ENCODE results near the gene UBE2D3.
A peak's percentile ranks its signal among the peaks of the same experiment; 100 is the strongest.
"Not testable (repeated sequence)": the region's sequence is repeated elsewhere in the genome, so short reads cannot be mapped to it uniquely, and the experiment has no call there.

UBE2D3 gene

GRCh38 chr4:102826890-102827673 is at the start of gene UBE2D3:
Gene UBE2D3, minus strand, starts transcription at chr4:102827551. Its CDS starts 1,043 bp downstream, at chr4:102826508.
- peak within 1 kb of the TSS; percentile 95 for H3K4me3 ChIP-seq (ENCODE audit: low read depth, low read length)
- peak; percentile 94 for DNase-seq (ENCODE audit: low read depth)

DNA sequence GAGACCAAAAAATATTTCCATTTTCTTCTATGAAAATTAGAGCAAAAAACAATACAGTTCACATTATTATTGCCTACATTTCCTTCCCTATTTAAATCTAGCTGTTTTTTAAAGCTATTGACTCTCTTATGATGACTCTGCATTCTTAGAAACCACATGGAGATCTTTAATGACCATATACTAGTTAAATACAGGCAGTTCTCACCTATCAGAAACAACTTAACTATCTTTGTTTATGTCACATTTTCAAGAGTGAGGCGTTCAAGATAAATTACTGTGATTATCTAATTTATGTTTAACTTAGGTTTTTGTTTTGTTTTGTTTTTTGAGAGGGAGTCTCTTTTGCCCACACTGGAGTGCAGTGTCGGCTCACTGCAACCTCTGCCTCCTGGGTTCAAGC is 44.4 kb upstream of the UBE2D3 start:
- no peak overlapping the region for H3K4me3 ChIP-seq (ENCODE audit: low read depth, low read length)
- no peak for DNase-seq (ENCODE audit: low read depth)

GRCh38 chr4:102869569-102870197 is 42.3 kb upstream of the UBE2D3 start:
- peak overlapping the region; percentile 63 for H3K4me3 ChIP-seq (ENCODE audit: low read depth, low read length)
- DNase-seq (ENCODE audit: low read depth): no peak

- H3K4me3 ChIP-seq (ENCODE audit: low read depth, low read length): peak within 1 kb of the TSS; percentile 63
- DNase-seq (ENCODE audit: low read depth): peak; percentile 65
These were observed 41.6 kb upstream of the UBE2D3 start, which contains the start of gene CISD2 for GRCh38 chr4:102868781-102869568. Gene CISD2, plus strand, starts transcription at chr4:102868992. Its CDS starts 93 bp downstream, at chr4:102869085.

DNA sequence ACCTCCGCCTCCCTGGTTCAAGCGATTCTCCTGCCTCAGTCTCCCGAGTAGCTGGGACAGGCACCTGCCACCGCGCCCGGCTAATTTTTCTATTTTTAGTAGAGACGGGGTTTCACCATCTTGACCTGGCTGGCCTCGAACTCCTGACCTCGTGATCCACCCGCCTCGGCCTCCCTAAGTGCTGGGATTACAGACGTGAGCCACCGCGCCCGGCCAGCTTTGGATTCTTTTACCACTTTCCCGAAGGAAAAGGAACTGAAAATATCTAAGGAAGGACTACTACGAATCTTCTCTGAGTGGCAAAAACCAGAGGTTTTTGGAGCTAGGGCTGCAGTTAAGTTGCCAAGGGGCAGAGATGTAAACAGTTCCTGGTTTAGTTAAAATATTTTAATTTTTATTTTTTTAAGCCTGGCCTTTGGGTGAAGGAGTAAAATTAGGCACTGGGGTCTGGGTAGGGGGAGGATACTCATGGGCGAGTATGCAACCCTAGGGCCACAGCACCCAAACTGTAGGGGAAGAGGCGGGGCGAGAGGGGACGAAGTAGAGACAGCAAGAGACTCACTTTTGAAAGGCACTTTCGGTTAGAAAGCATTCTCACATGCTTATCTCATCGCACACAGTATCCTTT is 40.9 kb upstream of the UBE2D3 start:
- peak overlapping the region; percentile 63 for H3K4me3 ChIP-seq (ENCODE audit: low read depth, low read length)
- no peak for DNase-seq (ENCODE audit: low read depth)

DNA sequence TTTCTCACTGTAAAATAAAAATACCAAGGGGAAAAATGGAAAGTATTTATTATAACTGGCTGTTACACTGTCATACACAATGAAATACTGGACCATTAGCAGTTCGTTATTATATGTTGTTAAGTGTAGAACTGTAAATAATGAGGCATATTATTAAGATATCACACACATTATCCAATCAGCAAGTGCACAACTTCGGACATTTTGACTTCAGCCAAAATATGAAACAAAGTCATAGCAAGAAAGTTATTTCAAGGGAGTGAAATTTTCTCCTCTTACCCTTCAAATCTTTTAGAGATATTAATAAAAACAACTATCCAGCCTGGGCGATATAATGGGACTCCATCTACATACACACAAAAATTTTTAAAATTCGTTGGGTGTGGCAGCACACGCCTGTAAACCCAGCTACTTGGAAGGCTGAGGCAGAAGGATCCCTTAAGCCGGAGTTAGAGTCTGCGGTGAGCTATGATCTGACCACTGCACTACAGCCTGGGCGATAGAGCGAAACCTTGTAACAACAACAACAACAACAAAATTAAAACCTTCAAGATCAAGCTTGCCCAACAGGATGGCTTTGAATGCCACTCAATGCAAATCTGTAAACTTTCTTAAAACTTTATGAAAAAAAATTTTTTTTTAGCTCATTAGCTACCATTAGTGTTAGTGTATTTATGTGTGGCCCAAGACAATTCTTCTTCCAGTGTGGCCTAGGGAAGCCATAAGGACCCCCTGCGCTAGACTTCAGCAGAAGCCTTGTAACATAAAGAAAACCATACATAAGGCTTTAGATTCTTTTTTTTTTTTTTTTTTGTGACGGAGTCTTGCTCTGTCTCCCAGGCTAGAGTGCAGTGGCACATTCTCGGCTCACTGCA is 40.2 kb upstream of the UBE2D3 start:
- H3K4me3 ChIP-seq (ENCODE audit: low read depth, low read length): peak overlapping the region; percentile 63
- no peak for DNase-seq (ENCODE audit: low read depth)

DNA sequence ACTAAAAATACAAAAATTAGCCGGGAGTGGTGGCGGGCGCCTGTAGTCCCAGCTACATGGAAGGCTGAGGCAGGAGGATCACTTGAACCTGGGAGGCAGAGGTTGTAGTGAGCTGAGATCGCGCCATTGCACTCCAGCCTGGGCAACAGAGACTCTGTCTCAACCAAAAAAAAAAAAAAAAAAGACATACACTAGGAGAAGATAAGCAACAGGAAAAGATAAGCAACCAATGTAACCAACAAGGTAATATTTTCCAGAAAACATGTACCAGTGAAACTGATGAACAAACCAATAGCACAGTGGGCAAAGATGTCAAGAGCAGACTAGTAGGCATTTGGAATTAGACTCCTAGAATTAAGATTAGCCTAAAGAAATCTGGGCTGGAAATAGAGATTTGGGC is 38.0 kb upstream of the UBE2D3 start:
- not testable (repeated sequence) for H3K4me3 ChIP-seq (ENCODE audit: low read depth, low read length); DNase-seq (ENCODE audit: low read depth)

- no peak overlapping the region for H3K4me3 ChIP-seq (ENCODE audit: low read depth, low read length)
- no peak for DNase-seq (ENCODE audit: low read depth)
These were observed 35.4 kb upstream of the UBE2D3 start for GRCh38 chr4:102862747-102863146.

- no peak overlapping the region for H3K4me3 ChIP-seq (ENCODE audit: low read depth, low read length)
- DNase-seq (ENCODE audit: low read depth): no peak
These were observed 34.7 kb upstream of the UBE2D3 start for GRCh38 chr4:102862016-102862415.

DNA sequence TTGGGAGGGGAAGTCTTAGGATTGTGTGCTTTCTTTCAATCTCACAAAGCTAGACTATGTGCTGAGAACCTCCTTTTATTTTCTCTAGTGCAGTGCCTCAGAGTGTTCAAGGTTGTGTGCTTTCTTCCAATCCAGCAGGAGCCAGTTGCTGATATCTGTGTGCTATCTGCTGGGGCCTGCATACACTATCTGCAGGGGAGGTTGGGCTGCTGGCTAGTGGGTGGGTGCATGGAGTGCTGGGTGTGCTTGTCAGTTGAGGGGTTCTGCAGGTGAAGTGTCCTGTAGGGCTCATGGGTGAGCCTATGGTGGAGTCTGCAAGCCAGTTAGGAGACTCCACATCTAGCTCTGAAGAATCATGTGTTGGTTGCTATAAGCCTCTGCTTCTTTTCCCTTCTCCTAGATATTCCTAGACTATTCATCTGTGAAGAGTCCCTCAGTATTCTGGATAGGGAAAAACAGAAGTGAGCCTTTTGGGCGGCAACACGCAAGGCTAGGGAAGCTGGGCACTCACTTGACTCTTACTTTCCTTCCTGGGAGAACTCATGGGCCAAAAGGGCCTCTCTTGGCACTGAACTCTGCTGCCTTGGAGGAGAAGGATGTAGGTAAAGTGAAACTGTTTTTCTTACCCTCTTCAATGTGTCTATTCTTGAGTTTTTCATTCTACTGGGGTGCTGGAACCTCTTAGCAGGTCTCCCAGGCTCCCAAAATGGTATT is 33.4 kb upstream of the UBE2D3 start:
- no peak for DNase-seq (ENCODE audit: low read depth)
- no peak overlapping the region for H3K4me3 ChIP-seq (ENCODE audit: low read depth, low read length)

DNA sequence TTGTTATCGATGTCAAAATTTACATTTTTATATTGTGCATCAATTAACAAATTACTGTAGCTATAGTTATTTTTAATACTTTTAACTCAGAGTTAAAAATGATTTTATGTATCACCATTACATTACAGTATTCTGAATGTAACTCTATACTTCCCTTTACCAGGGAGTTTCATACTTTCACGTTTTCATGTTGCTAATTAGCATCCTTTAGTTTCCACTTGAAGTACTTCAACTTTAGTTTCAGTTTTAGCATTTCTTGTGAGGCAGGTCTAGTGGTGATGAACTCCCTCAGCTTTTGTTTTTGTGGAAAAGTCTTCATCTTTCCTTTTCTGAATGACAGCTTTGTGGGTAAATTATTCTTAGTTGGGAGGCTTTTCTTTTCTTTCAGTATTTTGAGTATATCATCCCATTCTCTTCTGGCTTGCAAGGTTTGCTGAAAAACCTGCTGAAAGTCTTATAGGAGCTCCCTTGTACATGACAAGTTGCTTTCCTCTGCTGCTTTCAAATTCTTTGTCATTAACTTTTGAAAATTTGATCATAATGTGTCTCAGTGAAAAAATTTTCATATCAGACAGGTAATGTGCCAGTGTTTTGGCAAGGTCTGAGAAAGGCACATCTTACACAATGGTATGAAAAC is 31.6 kb upstream of the UBE2D3 start:
- H3K4me3 ChIP-seq (ENCODE audit: low read depth, low read length): no peak overlapping the region
- no peak for DNase-seq (ENCODE audit: low read depth)

DNA sequence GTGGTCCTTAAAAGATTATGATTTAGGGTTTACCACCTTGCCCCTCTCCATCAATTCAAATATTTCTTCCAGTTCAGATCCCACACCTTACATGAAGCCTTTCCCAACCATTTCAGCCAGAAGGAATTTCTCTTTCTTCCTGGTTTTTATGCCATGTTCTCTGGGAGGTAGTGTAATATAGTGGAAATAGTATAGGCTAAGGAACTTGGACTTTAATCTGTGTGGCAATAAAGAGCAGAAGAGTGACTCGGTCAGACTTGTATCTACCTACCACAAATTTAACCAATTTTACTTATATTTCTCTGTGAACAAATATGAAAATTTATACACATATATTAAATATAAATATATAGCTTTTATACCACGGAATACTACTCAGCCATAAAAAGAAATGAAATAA is 23.0 kb upstream of the UBE2D3 start:
- no peak for DNase-seq (ENCODE audit: low read depth)
- no peak overlapping the region for H3K4me3 ChIP-seq (ENCODE audit: low read depth, low read length)

DNA sequence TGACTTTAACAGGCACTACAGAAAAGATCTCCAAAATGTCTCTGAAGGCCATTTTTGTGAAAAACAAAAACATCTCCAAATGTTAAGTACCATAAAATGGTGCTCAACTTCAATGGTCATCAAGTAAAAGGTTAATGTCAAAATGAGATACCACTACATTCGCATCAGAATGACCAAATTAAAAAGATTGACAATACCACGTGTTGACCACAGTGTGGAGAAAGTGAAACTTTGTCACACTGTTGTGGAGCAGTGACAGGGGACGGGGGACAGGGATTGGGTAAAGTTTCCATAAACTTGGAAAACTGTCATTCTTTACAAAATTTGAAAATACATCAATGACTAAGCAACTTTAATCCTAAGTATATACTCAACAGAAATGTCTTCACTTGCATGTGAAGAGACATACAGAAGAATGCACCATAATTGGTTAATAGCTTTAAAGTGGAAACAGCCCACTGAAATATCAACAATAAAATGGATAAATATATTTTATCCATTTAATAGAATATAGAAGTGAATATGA is 22.3 kb upstream of the UBE2D3 start:
- no peak for DNase-seq (ENCODE audit: low read depth)
- H3K4me3 ChIP-seq (ENCODE audit: low read depth, low read length): no peak overlapping the region

DNA sequence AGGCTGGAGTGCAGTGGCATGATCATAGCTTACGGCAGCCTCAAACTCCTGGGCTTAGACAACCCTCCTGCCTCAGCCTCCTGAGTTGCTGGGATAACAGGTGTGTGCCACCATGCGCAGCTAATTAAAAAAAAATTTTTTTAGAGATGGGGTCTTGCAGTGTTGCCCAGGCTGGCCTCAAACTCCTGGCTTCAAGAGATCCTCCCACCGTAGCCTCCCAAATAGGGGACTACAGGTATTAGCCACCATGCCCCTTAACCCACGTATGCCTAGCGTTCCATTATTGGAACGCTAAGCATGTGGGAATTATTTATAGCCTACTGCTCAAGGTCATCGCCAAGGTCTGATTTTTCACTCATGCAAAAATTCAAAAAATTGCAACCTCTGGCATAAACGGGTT is 20.3 kb upstream of the UBE2D3 start:
- no peak for DNase-seq (ENCODE audit: low read depth)
- no peak overlapping the region for H3K4me3 ChIP-seq (ENCODE audit: low read depth, low read length)

DNA sequence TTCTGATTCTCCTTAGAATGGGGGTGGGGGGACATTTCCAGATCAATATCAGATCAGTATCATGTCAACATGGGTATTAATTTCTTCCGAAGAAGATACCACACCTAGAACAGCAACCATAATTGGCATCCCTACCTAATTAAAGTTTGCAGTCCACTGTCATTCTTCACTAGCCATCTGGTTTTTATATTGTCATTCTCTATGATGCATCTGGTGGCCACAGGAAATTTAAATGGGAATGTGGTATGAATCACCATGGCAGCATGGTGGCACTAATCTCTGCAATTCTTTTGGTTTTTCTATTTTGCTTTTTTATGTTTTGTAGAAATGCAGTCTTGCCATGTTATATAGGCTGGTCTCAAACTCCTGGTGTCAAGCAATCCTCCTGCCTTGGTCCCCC is 16.6 kb upstream of the UBE2D3 start:
- H3K4me3 ChIP-seq (ENCODE audit: low read depth, low read length): no peak overlapping the region
- no peak for DNase-seq (ENCODE audit: low read depth)

DNA sequence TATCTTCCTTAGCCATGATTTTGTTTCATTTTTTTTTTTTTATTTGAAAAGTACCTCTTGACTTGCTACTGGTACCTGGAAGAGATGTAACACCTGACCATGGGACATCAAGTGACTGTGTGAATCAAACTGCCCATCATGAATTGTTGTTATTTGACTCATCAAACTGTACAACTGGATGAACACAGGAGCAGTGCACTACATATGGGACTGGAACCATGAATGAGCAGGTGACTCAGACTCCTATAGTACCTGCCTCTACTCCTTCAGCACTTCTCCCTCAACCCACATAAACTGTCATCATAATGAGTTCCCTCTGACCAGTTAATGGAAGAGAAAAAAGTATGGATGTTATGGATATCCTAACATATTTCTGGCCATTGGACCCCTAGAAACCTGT is 15.9 kb upstream of the UBE2D3 start:
- H3K4me3 ChIP-seq (ENCODE audit: low read depth, low read length): no peak overlapping the region
- no peak for DNase-seq (ENCODE audit: low read depth)

DNA sequence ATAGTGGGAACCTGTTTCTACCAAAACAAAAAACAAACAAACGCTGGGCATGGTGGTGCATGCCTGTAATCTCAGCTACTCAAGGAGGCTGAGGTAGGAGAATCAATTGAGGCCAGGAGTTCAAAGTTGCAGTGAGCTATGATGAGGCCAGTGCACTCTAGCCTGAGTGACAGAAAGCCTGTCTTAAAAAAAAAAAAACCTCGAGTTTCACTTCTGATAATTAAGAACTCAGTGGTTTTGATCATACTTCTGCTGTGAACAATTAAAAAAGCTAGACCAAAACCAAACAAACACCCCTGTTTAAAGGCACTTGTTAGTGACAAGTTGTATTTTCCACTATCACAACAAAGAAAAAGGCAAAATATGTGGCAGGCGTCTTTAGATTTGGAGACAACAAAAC is 15.0 kb upstream of the UBE2D3 start:
- no peak overlapping the region for H3K4me3 ChIP-seq (ENCODE audit: low read depth, low read length)
- no peak for DNase-seq (ENCODE audit: low read depth)

- DNase-seq (ENCODE audit: low read depth): no peak
- no peak overlapping the region for H3K4me3 ChIP-seq (ENCODE audit: low read depth, low read length)
These were observed 9.2 kb upstream of the UBE2D3 start for GRCh38 chr4:102836596-102836995.

Measured in skeletal muscle cell (primary cell).